ENCODE results near the gene FCER2. TPM values are rescaled to one million over a fixed set of nuclear protein-coding genes. Genes with fewer than 3 reads are reported as not detected.

The FCER2 gene
- total and polyA plus RNA-seq, 2 of the 4 experiments (the other 2 are of a cell fraction) = not detected

- Histone ChIP-seq H3K4me2 (ENCODE audit: low read depth, low read length) (no peak overlapping the region), H3K36me3 (ENCODE audit: control insufficient read depth, insufficient read depth, low read length) (no peaks in the 10 kb centered on the region), H3K27me3 (ENCODE audit: control insufficient read depth, insufficient read depth, low read length) (peaks cover 7% of the 10 kb centered on the region), H4K20me1 (ENCODE audit: insufficient read depth, low read length) (no peaks in the 10 kb centered on the region), H2BK20ac (ENCODE audit: low read depth, low read length) (no peak overlapping the region), H3K9me3 (ENCODE audit: control insufficient read depth, insufficient read depth, low read length) (no peaks in the 10 kb centered on the region), H4K8ac (ENCODE audit: low read depth in 2 of 2, low read length in 2 of 2) (no peak overlapping the region), H3K4me1 (ENCODE audit: control insufficient read depth, insufficient read depth, low read length) (no peaks in the 10 kb centered on the region), H4K5ac (ENCODE audit: low read depth, low read length) (no peak overlapping the region), H3K4me3 (ENCODE audit: insufficient read depth, low read depth, low read length) (no peak overlapping the region), H3K23ac (ENCODE audit: low read depth, low read length) (no peak overlapping the region), H2BK5ac (ENCODE audit: low read depth, low read length, poor library complexity, severe bottlenecking) (no peak overlapping the region), H2AK9ac (replicated peaks; ENCODE audit: low read depth, low read length, poor library complexity) (no peak overlapping the region), H3K9me1 (ENCODE audit: insufficient read depth, low read length) (no peaks in the 10 kb centered on the region), H2AK5ac (ENCODE audit: low read depth, low read length) (no peak overlapping the region), H2BK15ac (ENCODE audit: low read depth, low read length) (no peak overlapping the region), H3K9ac (ENCODE audit: low read depth, low read length) (no peak overlapping the region), H3K14ac (replicated peaks; ENCODE audit: low read depth, low read length) (no peak overlapping the region), H2BK120ac (ENCODE audit: low read depth, low read length) (no peak overlapping the region), H3K4ac (ENCODE audit: low read depth, low read length) (no peak overlapping the region), H3K27ac (ENCODE audit: insufficient read depth, low read length) (no peak overlapping the region), H3K79me1 (ENCODE audit: low read depth in 1 of 2, low read length in 2 of 2) (no peaks in the 10 kb centered on the region), H3K56ac (ENCODE audit: extremely low read depth, insufficient read depth, low read length) (no peak overlapping the region), H2AFZ (replicated peaks; ENCODE audit: low read length, poor library complexity) (no peak overlapping the region), H4K91ac (ENCODE audit: insufficient read depth, low read depth, low read length) (no peak overlapping the region), H3K18ac (ENCODE audit: low read depth, low read length) (no peak overlapping the region)
- TF ChIP-seq RFX5 (IDR thresholded peaks at IDR 0.05; ENCODE audit: low read depth, low read length) (no peak), CTCF (conservative IDR thresholded peaks at IDR 0.05; ENCODE audit: low read depth, low read length) (no peak), RAD21 (IDR thresholded peaks at IDR 0.05; ENCODE audit: low read length) (no peak), CEBPB (IDR thresholded peaks at IDR 0.05; ENCODE audit: low read depth, low read length) (no peak), MXI1 (IDR thresholded peaks at IDR 0.05; ENCODE audit: borderline replicate concordance, low read depth, low read length) (no peak), CHD1 (IDR thresholded peaks at IDR 0.05; ENCODE audit: low read depth, low read length) (no peak), MAFK (IDR thresholded peaks at IDR 0.05; ENCODE audit: low read depth, low read length) (no peak), MAZ (IDR thresholded peaks at IDR 0.05; ENCODE audit: borderline replicate concordance, low read depth, low read length) (no peak), NFE2L2 (IDR thresholded peaks at IDR 0.05; ENCODE audit: low read depth, low read length) (no peak), SMC3 (IDR thresholded peaks at IDR 0.05; ENCODE audit: low read depth, low read length) (no peak), USF2 (IDR thresholded peaks at IDR 0.05; ENCODE audit: low read depth, low read length) (no peak)
- dilution Hi-C loops (cut with HindIII; ENCODE audit: low sequenced_read_pairs, unreplicated experiment) (no loop called here), in situ Hi-C loops (cut with MboI; ENCODE audit: low sequenced_read_pairs) (no loop called here), intact Hi-C loops (cut with micrococcal nuclease) (no loop called here)
- CTCF ChIA-PET = no interaction called here
- ATAC-seq (ENCODE audit: low read depth) (no peak), DNase-seq (no peak)
- POLR2A ChIA-PET (ENCODE audit: unreplicated experiment) = no interaction called here
- BruUV-seq (replicated peaks) = no TSS peak
- no CpG with 5 or more reads among the region's 7 CpGs for WGBS, 2 experiments (ENCODE audit: extremely low coverage in 2 of 2, insufficient read length in 1 of 2)
Measured at GRCh38 chr19:7663706-7664105, 38.2 kb downstream of the FCER2 start.
